Measurements from ENCODE around the gene LRRC8C.
A peak's percentile ranks its signal among the peaks of the same experiment; 100 is the strongest.

The LRRC8C gene

DNA sequence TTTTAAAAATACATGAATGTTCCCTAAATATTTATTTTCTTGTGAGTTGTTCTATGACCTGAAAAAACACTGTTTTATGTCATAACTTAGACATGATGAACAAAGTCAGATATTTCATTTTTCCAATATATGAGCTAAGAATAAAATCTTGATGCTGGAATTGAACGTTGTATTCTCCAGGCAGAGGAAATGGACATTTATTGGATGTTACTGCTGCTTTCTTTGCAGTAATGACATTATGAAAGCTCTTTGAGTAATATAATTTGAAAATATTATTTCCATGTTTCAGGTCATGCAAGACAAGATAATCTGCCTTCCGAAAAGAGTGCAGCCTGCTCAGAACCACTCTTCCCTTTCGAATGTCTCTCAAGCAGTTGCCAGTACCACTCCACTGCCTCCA is 79.5 kb downstream of the LRRC8C start:
- Histone ChIP-seq H2BK5ac (ENCODE audit: low read depth, low read length, poor library complexity, severe bottlenecking) (no peak overlapping the region), H3K27me3 (ENCODE audit: control insufficient read depth in 1 of 2, insufficient read depth in 1 of 2, low read length in 2 of 2) (no peaks in the 10 kb centered on the region), H2AK5ac (ENCODE audit: low read length, severe bottlenecking) (no peak overlapping the region), H2BK12ac (ENCODE audit: low read length in 2 of 2) (no peak overlapping the region), H3K9me3 (ENCODE audit: control insufficient read depth, low read length) (no peaks in the 10 kb centered on the region), H3K14ac (ENCODE audit: low read length in 2 of 2) (no peak overlapping the region), H2BK15ac (ENCODE audit: low read depth, poor library complexity, severe bottlenecking) (no peak overlapping the region), H3K18ac (ENCODE audit: low read depth in 1 of 2, low read length in 2 of 2) (no peak overlapping the region), H2BK120ac (ENCODE audit: low read depth, low read length) (no peak overlapping the region), H3K4me3 (ENCODE audit: insufficient read depth in 1 of 2, low read depth in 1 of 2, low read length in 2 of 2) (no peak overlapping the region), H3K36me3 (ENCODE audit: control insufficient read depth in 1 of 2, insufficient read depth in 2 of 2, low read depth in 1 of 2, low read length in 2 of 2) (peaks cover 0 to 26% of the 10 kb centered on the region in 2 experiments), H3K79me1 (replicated peaks; ENCODE audit: low read length, poor library complexity, severe bottlenecking) (no peaks in the 10 kb centered on the region), H3K4me2 (ENCODE audit: low read length, poor library complexity, severe bottlenecking) (no peak overlapping the region), H4K91ac (ENCODE audit: low read length) (no peak overlapping the region), H2AFZ (ENCODE audit: low read depth, low read length) (no peak overlapping the region), H3K27ac (ENCODE audit: low read length, poor library complexity, severe bottlenecking) (no peak overlapping the region), H4K8ac (ENCODE audit: low read length) (no peak overlapping the region), H3K23ac (ENCODE audit: low read length in 2 of 2) (no peak overlapping the region), H3K4me1 (ENCODE audit: control insufficient read depth, insufficient read depth, low read depth, low read length) (peaks cover 3% of the 10 kb centered on the region), H3K4ac (ENCODE audit: low read depth in 1 of 2, low read length in 2 of 2) (no peak overlapping the region), H3K9ac (ENCODE audit: low read length) (no peak overlapping the region)
- no peak for DNase-seq
- WGBS = 96% methylated on average over 2 of the region's 3 CpGs

DNA sequence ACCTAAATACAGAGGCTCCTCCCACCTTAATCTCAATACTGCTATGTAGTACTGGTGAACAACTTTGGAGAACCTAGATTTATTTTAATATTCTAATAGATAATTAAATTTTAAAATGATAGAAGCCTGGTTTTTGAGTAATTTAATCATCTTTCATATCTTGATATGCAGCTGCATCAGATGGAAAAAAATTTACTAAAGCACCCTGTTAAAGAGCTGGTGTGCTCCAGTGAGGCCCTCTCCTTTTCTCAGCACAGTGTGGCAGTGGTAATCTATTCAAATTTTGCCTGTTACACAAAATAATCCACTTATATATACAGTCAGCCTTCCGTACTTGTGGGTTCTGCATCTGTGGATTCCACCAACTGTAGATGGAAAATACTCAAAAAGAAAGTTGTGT is 82.8 kb downstream of the LRRC8C start:
- Histone ChIP-seq H3K4me1 (ENCODE audit: control insufficient read depth, insufficient read depth, low read depth, low read length) (no peaks in the 10 kb centered on the region), H3K9ac (ENCODE audit: low read length) (no peak overlapping the region)

DNA sequence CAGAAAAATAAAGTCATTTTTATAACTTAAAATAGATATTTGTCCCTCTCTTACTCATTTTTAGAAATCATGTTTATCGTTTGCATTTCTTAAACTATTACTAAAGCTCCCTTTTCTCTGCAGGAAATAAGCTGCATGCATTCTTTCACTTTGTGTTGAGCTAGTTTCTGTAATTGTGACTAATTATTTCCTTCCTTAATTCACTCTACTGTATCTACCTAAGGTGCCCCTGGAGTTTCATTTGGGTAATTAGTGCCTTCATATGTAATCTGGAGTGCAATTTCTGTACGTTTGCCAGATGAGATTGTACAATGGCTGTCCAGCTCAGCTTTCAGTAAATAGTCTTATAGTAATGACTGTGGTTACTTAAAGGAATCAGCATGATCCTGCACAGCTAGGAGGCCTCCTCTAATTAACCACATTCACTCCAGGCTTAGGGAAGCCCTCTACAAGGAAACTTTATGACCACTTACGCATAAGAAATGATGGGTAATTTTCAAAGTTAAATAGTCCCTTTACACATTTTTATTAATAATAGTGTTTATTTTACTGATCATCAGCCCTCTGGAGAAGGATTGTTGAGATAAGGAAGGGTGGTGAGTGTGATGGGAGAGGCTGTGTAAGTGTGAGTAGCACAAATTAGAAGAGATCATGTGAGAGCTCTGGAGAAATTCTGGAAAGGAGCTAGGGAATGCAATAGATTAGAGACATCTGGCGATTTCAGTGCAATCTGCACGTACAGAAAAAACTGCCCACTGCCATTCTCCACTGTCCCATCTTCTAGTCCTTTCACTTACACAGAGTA is 86.8 kb downstream of the LRRC8C start:
- H3K4ac ChIP-seq (ENCODE audit: low read depth in 1 of 2, low read length in 2 of 2) = no peak overlapping the region
- H2AFZ ChIP-seq (ENCODE audit: low read depth, low read length) = no peak overlapping the region
- no peak overlapping the region for H2BK15ac ChIP-seq (ENCODE audit: low read depth, poor library complexity, severe bottlenecking)
- no peaks in the 10 kb centered on the region for H3K4me1 ChIP-seq (ENCODE audit: control insufficient read depth, insufficient read depth, low read depth, low read length)
- no peaks in the 10 kb centered on the region for H3K79me1 ChIP-seq (replicated peaks; ENCODE audit: low read length, poor library complexity, severe bottlenecking)
- 25% methylated on average over 1 of the region's 5 CpGs for WGBS
- no peak overlapping the region for H4K91ac ChIP-seq (ENCODE audit: low read length)
- H3K36me3 ChIP-seq (ENCODE audit: control insufficient read depth in 1 of 2, insufficient read depth in 2 of 2, low read depth in 1 of 2, low read length in 2 of 2) = peaks cover 0 to 2% of the 10 kb centered on the region in 2 experiments
- peak overlapping the region; percentile 24 for H3K9ac ChIP-seq (ENCODE audit: low read length)
- H2AK5ac ChIP-seq (ENCODE audit: low read length, severe bottlenecking) = no peak overlapping the region
- H3K4me3 ChIP-seq (ENCODE audit: insufficient read depth in 1 of 2, low read depth in 1 of 2, low read length in 2 of 2) = peak overlapping the region in 1 of 2 experiments; percentile 19
- no peak overlapping the region for H4K8ac ChIP-seq (ENCODE audit: low read length)
- no peaks in the 10 kb centered on the region for H3K9me3 ChIP-seq (ENCODE audit: control insufficient read depth, low read length)
- H2BK120ac ChIP-seq (ENCODE audit: low read depth, low read length) = no peak overlapping the region
- H3K23ac ChIP-seq (ENCODE audit: low read length in 2 of 2) = no peak overlapping the region
- H2BK12ac ChIP-seq (ENCODE audit: low read length in 2 of 2) = no peak overlapping the region
- H3K18ac ChIP-seq (ENCODE audit: low read depth in 1 of 2, low read length in 2 of 2) = no peak overlapping the region
- DNase-seq = peak; percentile 75
- H2BK5ac ChIP-seq (ENCODE audit: low read depth, low read length, poor library complexity, severe bottlenecking) = no peak overlapping the region
- H3K27me3 ChIP-seq (ENCODE audit: control insufficient read depth in 1 of 2, insufficient read depth in 1 of 2, low read length in 2 of 2) = no peaks in the 10 kb centered on the region
- no peak overlapping the region for H3K27ac ChIP-seq (ENCODE audit: low read length, poor library complexity, severe bottlenecking)
- H3K4me2 ChIP-seq (ENCODE audit: low read length, poor library complexity, severe bottlenecking) = no peak overlapping the region
- H3K14ac ChIP-seq (ENCODE audit: low read length in 2 of 2) = no peak overlapping the region

More for the DNA sequence above, 82.8 kb downstream of the LRRC8C start:
- Histone ChIP-seq H2AK5ac (ENCODE audit: low read length, severe bottlenecking) (no peak overlapping the region), H4K91ac (ENCODE audit: low read length) (no peak overlapping the region), H2BK5ac (ENCODE audit: low read depth, low read length, poor library complexity, severe bottlenecking) (no peak overlapping the region), H3K4me2 (ENCODE audit: low read length, poor library complexity, severe bottlenecking) (no peak overlapping the region), H3K79me1 (replicated peaks; ENCODE audit: low read length, poor library complexity, severe bottlenecking) (no peaks in the 10 kb centered on the region), H2BK12ac (ENCODE audit: low read length in 2 of 2) (no peak overlapping the region), H3K23ac (ENCODE audit: low read length in 2 of 2) (no peak overlapping the region), H2AFZ (ENCODE audit: low read depth, low read length) (no peak overlapping the region), H3K9me3 (ENCODE audit: control insufficient read depth, low read length) (no peaks in the 10 kb centered on the region), H3K14ac (ENCODE audit: low read length in 2 of 2) (no peak overlapping the region), H3K4ac (ENCODE audit: low read depth in 1 of 2, low read length in 2 of 2) (no peak overlapping the region), H3K27ac (ENCODE audit: low read length, poor library complexity, severe bottlenecking) (no peak overlapping the region), H2BK15ac (ENCODE audit: low read depth, poor library complexity, severe bottlenecking) (no peak overlapping the region), H4K8ac (ENCODE audit: low read length) (no peak overlapping the region), H3K18ac (ENCODE audit: low read depth in 1 of 2, low read length in 2 of 2) (no peak overlapping the region), H3K27me3 (ENCODE audit: control insufficient read depth in 1 of 2, insufficient read depth in 1 of 2, low read length in 2 of 2) (no peaks in the 10 kb centered on the region), H2BK120ac (ENCODE audit: low read depth, low read length) (no peak overlapping the region), H3K36me3 (ENCODE audit: control insufficient read depth in 1 of 2, insufficient read depth in 2 of 2, low read depth in 1 of 2, low read length in 2 of 2) (peaks cover 0 to 26% of the 10 kb centered on the region in 2 experiments), H3K4me3 (ENCODE audit: insufficient read depth in 1 of 2, low read depth in 1 of 2, low read length in 2 of 2) (no peak overlapping the region)
- DNase-seq = no peak
- WGBS = no CpG with 5 or more reads among the region's 1 CpG

DNA sequence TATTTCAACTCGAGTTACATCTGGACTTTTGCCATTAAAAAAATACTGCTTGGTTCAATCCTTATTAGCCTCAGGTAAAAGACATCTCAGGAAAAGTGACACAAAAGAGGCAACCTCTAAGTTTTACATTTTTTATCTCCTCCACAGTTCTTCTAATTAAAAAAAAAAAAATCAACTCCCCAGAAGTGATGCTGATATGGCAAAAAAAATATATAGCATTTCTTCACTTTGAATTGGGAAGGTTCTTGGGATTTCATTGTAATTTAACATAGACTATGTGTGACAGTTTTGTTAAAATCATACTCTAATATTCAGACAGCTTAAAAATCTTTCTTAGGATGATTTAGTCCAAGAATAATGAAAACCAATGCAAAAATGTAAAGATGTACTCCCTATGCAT is 87.9 kb downstream of the LRRC8C start:
- no peak overlapping the region for H2AK5ac ChIP-seq (ENCODE audit: low read length, severe bottlenecking)

More for the DNA sequence above, 87.9 kb downstream of the LRRC8C start:
- Histone ChIP-seq H4K8ac (ENCODE audit: low read length) (no peak overlapping the region), H4K91ac (ENCODE audit: low read length) (no peak overlapping the region), H3K27me3 (ENCODE audit: control insufficient read depth in 1 of 2, insufficient read depth in 1 of 2, low read length in 2 of 2) (no peaks in the 10 kb centered on the region), H3K27ac (ENCODE audit: low read length, poor library complexity, severe bottlenecking) (no peak overlapping the region), H3K4me2 (ENCODE audit: low read length, poor library complexity, severe bottlenecking) (no peak overlapping the region), H3K4me3 (ENCODE audit: insufficient read depth in 1 of 2, low read depth in 1 of 2, low read length in 2 of 2) (no peak overlapping the region), H3K9me3 (ENCODE audit: control insufficient read depth, low read length) (no peaks in the 10 kb centered on the region), H3K36me3 (ENCODE audit: control insufficient read depth in 1 of 2, insufficient read depth in 2 of 2, low read depth in 1 of 2, low read length in 2 of 2) (no peaks in the 10 kb centered on the region), H2BK5ac (ENCODE audit: low read depth, low read length, poor library complexity, severe bottlenecking) (no peak overlapping the region), H3K4ac (ENCODE audit: low read depth in 1 of 2, low read length in 2 of 2) (no peak overlapping the region), H2BK12ac (ENCODE audit: low read length in 2 of 2) (no peak overlapping the region), H3K23ac (ENCODE audit: low read length in 2 of 2) (no peak overlapping the region), H2AFZ (ENCODE audit: low read depth, low read length) (no peak overlapping the region), H2BK120ac (ENCODE audit: low read depth, low read length) (no peak overlapping the region), H3K4me1 (ENCODE audit: control insufficient read depth, insufficient read depth, low read depth, low read length) (no peaks in the 10 kb centered on the region), H2BK15ac (ENCODE audit: low read depth, poor library complexity, severe bottlenecking) (no peak overlapping the region), H3K9ac (ENCODE audit: low read length) (no peak overlapping the region), H3K79me1 (replicated peaks; ENCODE audit: low read length, poor library complexity, severe bottlenecking) (no peaks in the 10 kb centered on the region), H3K14ac (ENCODE audit: low read length in 2 of 2) (no peak overlapping the region), H3K18ac (ENCODE audit: low read depth in 1 of 2, low read length in 2 of 2) (no peak overlapping the region)
- 97% methylated on average over 1 of the region's 1 CpG for WGBS
- DNase-seq = no peak
